Measurements from ENCODE around the gene ZCCHC4.
A peak's percentile ranks its signal among the peaks of the same experiment; 100 is the strongest.

GRCh38 chr4:25367004-25367621, 54.5 kb downstream of the ZCCHC4 start:
- no peak for TF ChIP-seq EP300 (IDR thresholded peaks at IDR 0.05)
- peak in 4 of 7 experiments; percentile 40 to 55 (median 47) for TF ChIP-seq CTCF (IDR thresholded peaks at IDR 0.05)

Measured in stomach (tissue), 4 donors.